ENCODE measurements around the gene MRPL16. TPM values are rescaled to one million over a fixed set of nuclear protein-coding genes. Genes with fewer than 3 reads are reported as not detected.

MRPL16 gene
- total and polyA plus RNA-seq, 2 experiments from 2014 or later = 43.6 to 67.4 TPM

DNA sequence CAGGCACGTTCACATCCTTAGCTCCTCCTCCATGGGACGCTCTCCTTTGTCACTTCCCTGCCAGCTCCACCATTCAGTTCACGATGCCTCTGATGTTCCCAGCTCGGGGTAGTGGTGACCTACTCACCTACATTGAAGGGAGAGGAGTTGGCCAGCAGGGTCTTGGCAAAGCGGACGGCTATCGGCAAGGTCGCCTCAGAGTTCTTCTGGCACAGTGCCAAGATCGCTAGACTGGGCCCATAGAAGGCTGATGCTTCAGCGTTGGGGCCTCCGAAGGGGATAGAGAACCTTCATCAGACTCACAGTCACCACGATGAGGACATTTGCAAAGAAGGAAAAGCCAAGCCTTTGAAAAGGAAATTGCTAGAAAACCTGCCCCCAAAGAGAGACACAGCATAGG is 31.7 kb upstream of the MRPL16 start:
- Histone ChIP-seq H3K9me3 (ENCODE audit: low read depth) (no peaks in the 10 kb centered on the region), H3K27ac (no peak overlapping the region), H2AFZ (no peak overlapping the region), H3K36me3 (ENCODE audit: low read depth) (no peaks in the 10 kb centered on the region), H3K4me3 (no peak overlapping the region), H3K9me2 (ENCODE audit: insufficient read depth) (no peaks in the 10 kb centered on the region), H4K20me1 (ENCODE audit: insufficient read depth) (no peaks in the 10 kb centered on the region), H3K9ac (no peak overlapping the region), H3F3A (ENCODE audit: insufficient read depth) (no peaks in the 10 kb centered on the region), H3K27me3 (replicated peaks; ENCODE audit: insufficient read depth) (no peaks in the 10 kb centered on the region), H3K79me2 (ENCODE audit: insufficient read depth) (no peaks in the 10 kb centered on the region), H3K4me2 (ENCODE audit: unreplicated experiment) (no peak overlapping the region), H3K4me1 (ENCODE audit: insufficient read depth) (no peaks in the 10 kb centered on the region)
- 40% methylated on average over 12 of the region's 12 CpGs for whole genome bisulfite sequencing, 2 experiments (ENCODE audit: low coverage in 1 of 2, low lambda C conversion rate in 2 of 2, missing lambda C conversion rate in 2 of 2)
- DNase-seq = no peak
- TF ChIP-seq EZH2 (IDR thresholded peaks at IDR 0.05; ENCODE audit: insufficient read depth, poor library complexity, severe bottlenecking) = no peak
- TF ChIP-seq EZH2phosphoT487 (IDR thresholded peaks at IDR 0.05; ENCODE audit: insufficient read depth, low read depth) = no peak
- in situ Hi-C loops (cut with MboI) = no loop called here

DNA sequence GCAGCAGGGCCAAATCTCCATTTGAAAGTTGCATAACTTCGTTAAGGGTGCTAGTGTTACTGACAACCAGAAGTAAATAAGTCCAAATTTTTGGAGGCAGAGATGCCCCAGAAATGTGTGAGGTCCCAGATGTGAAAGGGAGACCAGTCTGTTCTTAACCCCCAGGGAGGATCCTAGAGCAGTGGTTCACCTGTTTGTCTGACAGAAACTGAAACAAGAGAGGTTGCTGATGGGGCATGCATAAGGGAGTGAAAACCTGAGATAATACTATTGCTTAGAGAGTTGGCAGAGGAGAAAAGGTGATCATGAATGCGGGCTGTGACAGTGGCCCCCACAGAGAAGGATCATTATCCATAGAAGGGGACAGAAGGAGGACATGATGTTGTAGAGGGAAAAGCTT is 30.9 kb upstream of the MRPL16 start:
- H4K20me1 ChIP-seq (ENCODE audit: insufficient read depth) = no peaks in the 10 kb centered on the region
- in situ Hi-C loops (cut with MboI) = no loop called here
- no peaks in the 10 kb centered on the region for H3K4me1 ChIP-seq (ENCODE audit: insufficient read depth)

DNA sequence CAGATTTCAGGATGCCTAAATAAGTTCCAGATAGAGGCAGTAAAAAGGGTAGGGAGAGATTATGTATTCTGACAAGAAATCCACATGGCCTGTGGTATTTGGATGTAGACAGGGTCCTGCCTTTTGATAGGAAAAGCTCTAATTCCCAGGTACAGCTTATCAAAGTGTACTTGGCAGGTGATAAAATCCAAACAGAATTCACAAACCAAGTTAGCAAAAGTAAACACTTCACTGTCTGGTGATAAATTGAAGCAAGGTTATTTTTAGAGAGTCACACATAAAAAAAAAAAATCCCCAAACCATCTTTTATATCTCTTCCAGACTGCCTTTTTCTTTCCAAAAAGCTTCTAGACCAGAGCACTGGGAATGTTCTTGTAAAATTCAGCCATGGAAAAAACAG is 29.0 kb upstream of the MRPL16 start:
- DNase-seq = no peak
- H3K4me1 ChIP-seq (ENCODE audit: insufficient read depth) = no peaks in the 10 kb centered on the region
- in situ Hi-C loops (cut with MboI) = no loop called here

More for the DNA sequence above, 30.9 kb upstream of the MRPL16 start:
- H3K9me2 ChIP-seq (ENCODE audit: insufficient read depth) = no peaks in the 10 kb centered on the region
- TF ChIP-seq EZH2phosphoT487 (IDR thresholded peaks at IDR 0.05; ENCODE audit: insufficient read depth, low read depth) = no peak
- TF ChIP-seq EZH2 (IDR thresholded peaks at IDR 0.05; ENCODE audit: insufficient read depth, poor library complexity, severe bottlenecking) = no peak
- H3K27me3 ChIP-seq (replicated peaks; ENCODE audit: insufficient read depth) = no peaks in the 10 kb centered on the region; the same call in 1 of the 2 replicates
- H3K79me2 ChIP-seq (ENCODE audit: insufficient read depth) = no peaks in the 10 kb centered on the region
- no peak overlapping the region for H3K27ac ChIP-seq
- H3F3A ChIP-seq (ENCODE audit: insufficient read depth) = no peaks in the 10 kb centered on the region
- no peak overlapping the region for H3K4me3 ChIP-seq
- no peak for DNase-seq
- 49 to 54% methylated on average over 2 of the region's 2 CpGs for WGBS, 2 experiments (ENCODE audit: low coverage in 1 of 2, low lambda C conversion rate in 2 of 2, missing lambda C conversion rate in 2 of 2)
- no peaks in the 10 kb centered on the region for H3K36me3 ChIP-seq (ENCODE audit: low read depth)
- H3K9ac ChIP-seq = no peak overlapping the region
- H2AFZ ChIP-seq = no peak overlapping the region
- no peaks in the 10 kb centered on the region for H3K9me3 ChIP-seq (ENCODE audit: low read depth)
- no peak overlapping the region for H3K4me2 ChIP-seq (ENCODE audit: unreplicated experiment)

GRCh38 chr11:59833602-59834001 is 23.0 kb upstream of the MRPL16 start:
- Histone ChIP-seq H3K9me3 (ENCODE audit: low read depth) (no peaks in the 10 kb centered on the region), H3K36me3 (ENCODE audit: low read depth) (no peaks in the 10 kb centered on the region), H3K27me3 (replicated peaks; ENCODE audit: insufficient read depth) (no peaks in the 10 kb centered on the region; the same call in 1 of the 2 replicates), H3K27ac (no peak overlapping the region), H3K79me2 (ENCODE audit: insufficient read depth) (no peaks in the 10 kb centered on the region), H3K4me1 (ENCODE audit: insufficient read depth) (no peaks in the 10 kb centered on the region), H3K9me2 (ENCODE audit: insufficient read depth) (no peaks in the 10 kb centered on the region), H3K4me3 (no peak overlapping the region), H2AFZ (no peak overlapping the region), H3K4me2 (ENCODE audit: unreplicated experiment) (no peak overlapping the region), H3F3A (ENCODE audit: insufficient read depth) (no peaks in the 10 kb centered on the region), H3K9ac (no peak overlapping the region), H4K20me1 (ENCODE audit: insufficient read depth) (no peaks in the 10 kb centered on the region)
- no peak for DNase-seq
- in situ Hi-C loops (cut with MboI) = no loop called here
- TF ChIP-seq EZH2 (IDR thresholded peaks at IDR 0.05; ENCODE audit: insufficient read depth, poor library complexity, severe bottlenecking) (no peak), EZH2phosphoT487 (IDR thresholded peaks at IDR 0.05; ENCODE audit: insufficient read depth, low read depth) (no peak)
- 22 to 24% methylated on average over 2 of the region's 2 CpGs for whole genome bisulfite sequencing, 2 experiments (ENCODE audit: low coverage in 1 of 2, low lambda C conversion rate in 2 of 2, missing lambda C conversion rate in 2 of 2)

More for the DNA sequence above, 29.0 kb upstream of the MRPL16 start:
- no peak overlapping the region for H3K4me3 ChIP-seq
- H3K9me3 ChIP-seq (ENCODE audit: low read depth) = no peaks in the 10 kb centered on the region
- H3K79me2 ChIP-seq (ENCODE audit: insufficient read depth) = no peaks in the 10 kb centered on the region
- no peak overlapping the region for H3K4me2 ChIP-seq (ENCODE audit: unreplicated experiment)
- no peaks in the 10 kb centered on the region for H3K36me3 ChIP-seq (ENCODE audit: low read depth)
- H3K27me3 ChIP-seq (replicated peaks; ENCODE audit: insufficient read depth) = no peaks in the 10 kb centered on the region; the same call in 1 of the 2 replicates
- no peak overlapping the region for H3K27ac ChIP-seq
- TF ChIP-seq EZH2phosphoT487 (IDR thresholded peaks at IDR 0.05; ENCODE audit: insufficient read depth, low read depth) (no peak), EZH2 (IDR thresholded peaks at IDR 0.05; ENCODE audit: insufficient read depth, poor library complexity, severe bottlenecking) (no peak)
- no peaks in the 10 kb centered on the region for H3K9me2 ChIP-seq (ENCODE audit: insufficient read depth)
- no peak overlapping the region for H3K9ac ChIP-seq
- no peaks in the 10 kb centered on the region for H3F3A ChIP-seq (ENCODE audit: insufficient read depth)
- H2AFZ ChIP-seq = no peak overlapping the region
- no peaks in the 10 kb centered on the region for H4K20me1 ChIP-seq (ENCODE audit: insufficient read depth)

DNA sequence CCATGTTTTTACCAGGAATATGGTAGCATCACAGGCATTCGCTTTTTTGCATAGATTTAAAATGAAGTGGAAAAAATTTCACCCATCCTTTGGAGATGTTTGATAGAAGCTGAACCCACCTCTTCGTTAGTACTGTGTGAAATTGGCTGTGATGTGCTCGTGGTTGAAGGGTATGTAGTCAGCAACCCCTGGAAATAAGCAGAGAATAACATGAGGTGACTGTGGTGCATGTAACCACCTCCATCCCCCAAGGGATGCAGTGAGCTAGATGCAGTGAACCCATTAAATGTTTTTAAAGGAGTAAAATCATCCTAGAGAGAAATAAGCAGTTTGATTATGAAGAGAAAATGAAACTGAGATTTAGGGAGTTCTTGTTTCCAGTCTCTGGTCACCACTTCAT is 18.8 kb upstream of the MRPL16 start:
- H3K27me3 ChIP-seq (replicated peaks; ENCODE audit: insufficient read depth) = no peaks in the 10 kb centered on the region
- H2AFZ ChIP-seq = no peak overlapping the region
- in situ Hi-C loops (cut with MboI) = no loop called here
- no peaks in the 10 kb centered on the region for H3K36me3 ChIP-seq (ENCODE audit: low read depth)
- no peaks in the 10 kb centered on the region for H3K79me2 ChIP-seq (ENCODE audit: insufficient read depth)
- no peak overlapping the region for H3K27ac ChIP-seq
- DNase-seq = no peak
- no peaks in the 10 kb centered on the region for H3F3A ChIP-seq (ENCODE audit: insufficient read depth)
- no peaks in the 10 kb centered on the region for H4K20me1 ChIP-seq (ENCODE audit: insufficient read depth)
- 28 to 30% methylated on average over 3 of the region's 3 CpGs for WGBS, 2 experiments (ENCODE audit: low coverage in 1 of 2, low lambda C conversion rate in 2 of 2, missing lambda C conversion rate in 2 of 2)
- H3K4me3 ChIP-seq = no peak overlapping the region
- H3K4me2 ChIP-seq (ENCODE audit: unreplicated experiment) = no peak overlapping the region
- no peaks in the 10 kb centered on the region for H3K9me3 ChIP-seq (ENCODE audit: low read depth)
- TF ChIP-seq EZH2phosphoT487 (IDR thresholded peaks at IDR 0.05; ENCODE audit: insufficient read depth, low read depth) (no peak), EZH2 (IDR thresholded peaks at IDR 0.05; ENCODE audit: insufficient read depth, poor library complexity, severe bottlenecking) (no peak)
- no peaks in the 10 kb centered on the region for H3K9me2 ChIP-seq (ENCODE audit: insufficient read depth)
- H3K9ac ChIP-seq = no peak overlapping the region
- H3K4me1 ChIP-seq (ENCODE audit: insufficient read depth) = no peaks in the 10 kb centered on the region
